ENCODE data around the gene GABRG3.

DNA sequence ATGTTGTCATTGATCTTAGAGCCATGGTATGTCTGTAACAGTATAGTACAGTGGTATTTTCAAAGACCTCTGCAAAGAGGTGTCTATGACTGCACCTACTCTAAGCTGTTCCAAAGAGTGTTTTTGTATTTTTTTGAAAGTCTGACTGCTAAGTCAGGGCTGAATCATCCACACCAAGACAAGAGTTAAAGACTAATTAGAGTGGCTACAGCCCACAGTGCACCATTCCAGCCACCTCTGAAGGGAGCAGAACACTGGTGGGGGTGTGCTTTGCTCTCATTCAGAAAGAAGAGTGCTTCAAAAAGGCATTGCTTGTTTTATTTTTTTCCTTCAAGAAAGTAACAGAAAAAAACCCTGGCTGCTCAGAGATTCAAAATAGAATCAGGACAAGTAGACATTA, 301.4 kb downstream of the GABRG3 start:
- TF ChIP-seq, protein P1, sequence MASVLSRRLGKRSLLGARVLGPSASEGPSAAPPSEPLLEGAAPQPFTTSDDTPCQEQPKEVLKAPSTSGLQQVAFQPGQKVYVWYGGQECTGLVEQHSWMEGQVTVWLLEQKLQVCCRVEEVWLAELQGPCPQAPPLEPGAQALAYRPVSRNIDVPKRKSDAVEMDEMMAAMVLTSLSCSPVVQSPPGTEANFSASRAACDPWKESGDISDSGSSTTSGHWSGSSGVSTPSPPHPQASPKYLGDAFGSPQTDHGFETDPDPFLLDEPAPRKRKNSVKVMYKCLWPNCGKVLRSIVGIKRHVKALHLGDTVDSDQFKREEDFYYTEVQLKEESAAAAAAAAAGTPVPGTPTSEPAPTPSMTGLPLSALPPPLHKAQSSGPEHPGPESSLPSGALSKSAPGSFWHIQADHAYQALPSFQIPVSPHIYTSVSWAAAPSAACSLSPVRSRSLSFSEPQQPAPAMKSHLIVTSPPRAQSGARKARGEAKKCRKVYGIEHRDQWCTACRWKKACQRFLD (CRISPR knock-in tag; IDR thresholded peaks at IDR 0.05), result no peak
- no peak for TF ChIP-seq NEUROD1 (IDR thresholded peaks at IDR 0.05; ENCODE audit: borderline replicate concordance, low read depth, low read length, partially characterized antibody)
- TF ChIP-seq OTX1 (CRISPR knock-in tag; IDR thresholded peaks at IDR 0.05), result no peak
- no peak for TF ChIP-seq RAD21 (CRISPR knock-in tag; conservative IDR thresholded peaks at IDR 0.05 in 1 of 2, IDR thresholded peaks at IDR 0.05 in 1 of 2)
- TF ChIP-seq, protein P2, sequence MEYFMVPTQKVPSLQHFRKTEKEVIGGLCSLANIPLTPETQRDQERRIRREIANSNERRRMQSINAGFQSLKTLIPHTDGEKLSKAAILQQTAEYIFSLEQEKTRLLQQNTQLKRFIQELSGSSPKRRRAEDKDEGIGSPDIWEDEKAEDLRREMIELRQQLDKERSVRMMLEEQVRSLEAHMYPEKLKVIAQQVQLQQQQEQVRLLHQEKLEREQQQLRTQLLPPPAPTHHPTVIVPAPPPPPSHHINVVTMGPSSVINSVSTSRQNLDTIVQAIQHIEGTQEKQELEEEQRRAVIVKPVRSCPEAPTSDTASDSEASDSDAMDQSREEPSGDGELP (CRISPR knock-in tag; IDR thresholded peaks at IDR 0.05; ENCODE audit: borderline replicate concordance), result no peak

Measured in K562 (cell line).